SKM-1 (cell line): Measurements from ENCODE around the gene TMEM132C.

Source experiments
- DNase-seq: peaks from one replicate; lab custom pipeline; 2025; ENCODE audit not compliant: unreplicated experiment; lab: John Stamatoyannopoulos, UW

TMEM132C gene

DNA sequence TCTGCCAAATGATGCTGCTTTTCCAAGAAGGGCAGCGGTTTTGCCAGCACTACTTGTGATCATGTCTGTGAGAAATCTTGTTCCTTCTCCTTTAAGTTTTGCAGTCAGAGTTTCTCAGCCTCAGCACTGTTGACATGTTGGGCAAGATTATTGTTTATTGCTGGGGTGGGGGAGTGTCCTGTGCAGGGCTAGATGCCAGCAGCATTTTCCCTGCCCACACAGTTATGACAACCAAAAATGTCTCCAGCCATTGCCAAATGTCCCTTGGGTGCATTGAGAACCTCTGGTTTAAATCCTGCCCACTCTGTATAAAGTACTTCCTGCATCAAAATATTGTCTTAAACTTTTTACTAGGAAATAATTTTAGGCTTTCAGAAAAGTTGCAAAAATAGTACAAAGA, 20.0 kb downstream of the TMEM132C start:
- no peak for DNase-seq

- DNase-seq: no peak
These were observed 21.4 kb downstream of the TMEM132C start for GRCh38 chr12:128288357-128288756.

DNA sequence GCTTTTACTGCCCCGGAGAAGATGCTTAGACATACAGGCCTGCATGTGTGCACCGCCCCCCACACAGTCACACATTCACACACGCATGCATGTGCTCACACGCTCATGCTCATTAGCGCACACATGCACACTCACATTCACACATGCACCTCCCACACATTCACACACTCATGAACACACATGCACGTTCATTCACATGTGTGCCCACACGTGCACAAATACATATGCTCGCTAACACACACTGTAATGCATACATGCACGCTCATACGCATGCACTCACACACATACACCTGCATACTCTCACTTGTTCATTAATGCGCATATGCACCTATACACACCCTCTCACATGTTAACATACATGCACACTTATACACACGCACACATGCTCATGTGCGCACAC, 21.9 kb downstream of the TMEM132C start:
- DNase-seq: no peak

- DNase-seq: no peak
These were observed 24.0 kb downstream of the TMEM132C start for GRCh38 chr12:128290938-128291337.

- no peak for DNase-seq
These were observed 31.2 kb downstream of the TMEM132C start for GRCh38 chr12:128298091-128298748.

GRCh38 chr12:128305336-128305892, 38.4 kb downstream of the TMEM132C start:
- no peak for DNase-seq

- no peak for DNase-seq
These were observed 40.8 kb downstream of the TMEM132C start for GRCh38 chr12:128307791-128308190.

GRCh38 chr12:128312661-128313060, 45.7 kb downstream of the TMEM132C start:
- DNase-seq: no peak

DNA sequence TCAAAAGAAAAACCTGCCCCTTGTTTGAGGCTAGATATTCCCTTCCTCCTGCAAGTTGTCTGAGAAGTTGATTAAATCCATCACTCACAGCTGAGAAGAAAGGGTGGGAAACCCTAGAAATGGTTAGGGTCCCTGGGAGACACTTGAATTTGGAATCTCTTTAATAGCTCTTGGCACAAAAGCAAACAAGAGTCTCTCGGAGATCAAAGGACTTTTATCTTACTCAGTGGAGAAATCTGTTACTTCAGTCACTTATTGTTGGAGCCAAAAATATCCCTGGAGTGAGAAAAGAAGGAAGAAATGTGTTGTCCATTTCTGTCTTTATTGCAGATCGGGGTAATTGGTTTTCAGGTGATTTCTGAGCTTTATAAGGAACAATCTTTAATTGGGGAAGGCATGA, 47.0 kb downstream of the TMEM132C start:
- DNase-seq: no peak

DNA sequence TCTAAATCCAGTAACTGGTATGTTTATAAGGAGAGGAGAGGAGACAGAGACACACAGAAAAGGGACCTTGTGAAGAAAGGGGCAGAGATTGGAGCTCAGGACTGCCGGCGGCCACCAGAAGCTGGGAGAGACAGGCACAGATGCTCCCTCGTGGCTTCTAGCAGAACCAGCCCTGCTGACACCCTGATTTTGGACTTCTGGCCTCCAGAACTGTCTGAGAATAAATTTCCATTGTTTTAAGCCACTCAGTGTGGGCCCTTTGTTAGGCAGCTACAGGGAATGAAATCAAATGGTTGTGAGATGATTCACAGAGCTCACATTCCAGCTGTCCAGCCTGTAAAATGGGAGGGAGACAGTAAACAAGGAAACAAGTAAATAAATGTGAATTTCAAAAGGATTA, 47.6 kb downstream of the TMEM132C start:
- no peak for DNase-seq

DNA sequence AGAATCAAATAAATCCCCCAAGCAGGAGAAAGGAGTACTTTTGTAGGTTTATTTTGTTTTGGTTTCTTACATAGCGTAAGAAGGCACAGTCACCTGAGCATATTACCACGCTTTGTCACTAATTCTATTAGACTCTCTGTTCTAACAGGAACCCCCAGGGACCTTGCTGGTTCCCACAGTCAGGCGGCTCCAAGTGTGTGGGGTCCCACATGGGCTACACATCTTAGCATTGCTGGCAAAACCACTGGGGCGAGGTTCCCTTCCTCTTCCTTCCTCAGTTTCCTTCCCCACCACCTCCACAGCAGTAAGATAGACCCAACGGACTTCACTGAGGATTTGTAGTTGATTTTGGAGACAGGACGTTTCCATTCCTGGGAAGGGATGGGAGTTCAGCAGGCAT, 49.1 kb downstream of the TMEM132C start:
- no peak for DNase-seq

GRCh38 chr12:128316973-128317526, 50.1 kb downstream of the TMEM132C start:
- no peak for DNase-seq

GRCh38 chr12:128318341-128318740, 51.4 kb downstream of the TMEM132C start:
- DNase-seq: no peak

GRCh38 chr12:128318946-128319345, 52.0 kb downstream of the TMEM132C start:
- no peak for DNase-seq

DNA sequence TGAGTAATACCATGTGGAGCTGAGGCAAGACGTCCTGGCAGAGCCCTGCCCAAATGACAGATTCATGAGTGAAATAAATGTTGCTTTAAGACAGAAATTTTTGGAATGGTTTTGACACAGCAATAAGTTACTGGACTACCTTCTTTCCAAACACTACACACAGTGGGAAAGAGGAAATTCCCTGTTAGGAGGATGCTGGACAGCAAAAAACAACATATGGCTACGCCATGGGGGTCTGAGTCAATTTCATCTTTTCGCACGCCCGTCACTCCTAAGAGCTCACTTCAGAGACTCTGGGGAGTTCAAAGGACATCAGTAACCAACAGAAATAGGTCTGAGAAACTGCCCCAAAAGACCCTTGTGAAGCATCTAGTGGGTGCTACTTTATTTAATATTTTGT, 55.4 kb downstream of the TMEM132C start:
- DNase-seq: no peak

DNA sequence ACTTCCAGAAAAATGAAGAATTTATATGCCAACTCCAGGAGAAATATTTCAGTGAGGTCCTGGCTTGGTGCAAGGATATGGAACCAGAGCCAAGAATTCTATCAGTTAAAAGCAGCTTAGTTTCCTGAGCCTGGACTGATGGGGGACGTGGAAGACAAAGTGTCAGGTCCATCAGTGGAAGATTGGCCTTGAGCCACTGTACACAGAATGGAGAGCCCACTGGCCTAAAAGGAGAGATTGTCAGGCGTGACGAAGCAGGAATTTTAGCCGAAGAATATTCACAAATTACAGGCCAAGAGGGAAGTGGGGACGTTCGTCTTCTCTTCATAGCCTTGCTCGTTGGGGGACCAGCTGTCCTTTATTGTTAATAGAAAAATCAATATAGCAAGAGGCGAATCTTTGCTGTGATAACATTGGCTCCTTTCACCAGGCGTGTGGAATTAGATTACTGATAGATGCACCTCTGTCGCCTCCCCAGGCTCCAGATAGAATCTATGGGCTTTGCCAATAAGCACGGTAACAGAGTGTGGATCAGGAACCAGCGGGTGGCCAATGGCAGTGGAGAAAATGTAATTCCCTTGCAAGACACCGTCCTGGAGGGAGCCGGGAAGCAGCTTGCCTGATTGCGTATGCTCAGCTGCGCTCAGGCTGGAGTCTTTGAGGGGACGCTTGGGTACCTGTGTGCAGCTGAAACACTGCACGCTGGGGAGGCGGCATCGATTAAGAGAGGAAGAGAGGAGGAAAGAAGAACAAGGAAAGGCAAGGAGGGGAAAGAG, 56.4 kb downstream of the TMEM132C start:
- no peak for DNase-seq

- DNase-seq: no peak
These were observed 58.7 kb downstream of the TMEM132C start for GRCh38 chr12:128325646-128326045.

GRCh38 chr12:128326406-128326805, 59.4 kb downstream of the TMEM132C start:
- DNase-seq: no peak

- no peak for DNase-seq
These were observed 62.0 kb downstream of the TMEM132C start for GRCh38 chr12:128328961-128329360.

DNA sequence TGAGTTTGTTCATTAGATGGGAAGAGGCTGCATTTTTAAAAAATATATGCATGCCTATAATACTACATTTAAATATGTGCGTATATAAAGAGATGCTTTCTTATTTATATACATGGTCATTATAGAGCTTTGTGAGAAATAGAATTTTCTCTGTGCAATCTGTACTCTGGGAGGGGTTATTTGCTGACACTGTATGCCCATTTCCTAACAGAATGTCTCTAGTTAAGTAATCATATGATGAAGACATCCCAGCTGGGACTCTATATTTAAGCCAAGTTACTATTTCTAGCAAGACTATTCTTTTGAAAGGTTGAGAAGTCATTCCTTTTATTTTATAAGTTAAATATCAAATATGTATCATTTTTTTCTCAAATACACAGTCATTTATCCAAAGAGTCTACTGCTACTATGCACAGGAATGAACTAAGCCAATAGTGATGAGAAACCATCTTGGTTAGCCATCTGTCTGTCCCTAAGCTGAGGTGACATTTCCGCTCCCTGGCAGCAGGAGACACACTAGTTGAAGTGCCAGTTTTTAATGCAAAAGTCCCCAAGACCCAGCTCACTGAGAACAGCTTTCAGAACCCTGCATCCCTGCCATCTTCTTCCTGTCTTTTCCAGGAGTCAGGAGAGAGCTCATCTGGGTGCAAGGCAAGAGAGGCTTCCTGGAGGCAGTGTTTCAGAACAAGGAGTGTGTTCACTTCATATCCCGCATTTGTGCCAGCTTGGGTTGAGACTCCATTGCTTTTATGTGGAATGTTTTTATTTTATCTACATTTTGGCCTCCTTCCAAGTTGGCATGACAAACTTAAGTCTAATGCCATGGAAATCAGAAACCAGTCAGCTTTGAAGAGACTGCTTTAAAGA, 69.5 kb downstream of the TMEM132C start:
- no peak for DNase-seq

DNA sequence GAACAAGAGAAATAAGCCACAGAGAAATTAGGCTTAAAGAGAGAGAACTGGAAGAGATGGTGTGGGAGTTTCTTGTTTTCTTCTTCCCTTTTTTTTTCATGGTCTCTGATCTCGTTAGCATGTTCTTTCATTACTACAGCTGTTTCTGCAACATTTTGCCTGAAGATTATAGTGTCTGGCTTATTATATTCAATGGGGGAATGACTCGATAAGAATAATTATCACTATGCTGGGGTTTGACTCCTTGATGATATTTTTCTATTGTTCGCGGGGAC, 70.0 kb downstream of the TMEM132C start:
- DNase-seq: no peak
